Measurements from ENCODE around the gene HEXIM1. TPM values are rescaled to one million over a fixed set of nuclear protein-coding genes. Genes with fewer than 3 reads are reported as not detected.

The HEXIM1 gene
- total and polyA plus RNA-seq, 2 experiments from 2014 or later = 17.9 to 34.8 TPM

DNA sequence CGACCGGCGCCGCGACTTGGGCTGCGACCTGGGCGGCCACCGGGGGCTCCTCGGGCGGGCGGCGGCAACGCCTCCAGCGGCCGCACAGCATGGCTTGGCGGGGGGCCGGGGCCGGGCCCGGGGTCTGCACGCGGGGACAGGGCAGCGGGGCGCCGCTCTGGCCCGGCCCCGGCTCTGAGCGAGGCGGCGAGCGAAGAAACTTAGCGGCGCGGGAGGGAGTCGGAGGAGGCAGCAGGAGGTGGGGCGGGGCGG, 16.0 kb upstream of the HEXIM1 start, which contains the start of gene PLCD3:
Gene PLCD3 (minus strand): TSS at position 196 of the 252 bp plus-strand sequence. CDS start 105 bp downstream, at position 91.
- peak within 1 kb of the TSS; percentile 65 for H3K4me3 ChIP-seq
- peaks cover 18% of the 10 kb centered on the region for H3K4me1 ChIP-seq (ENCODE audit: low read depth)
- H3K27me3 ChIP-seq = no peaks in the 10 kb centered on the region
- TF ChIP-seq, protein P1, sequence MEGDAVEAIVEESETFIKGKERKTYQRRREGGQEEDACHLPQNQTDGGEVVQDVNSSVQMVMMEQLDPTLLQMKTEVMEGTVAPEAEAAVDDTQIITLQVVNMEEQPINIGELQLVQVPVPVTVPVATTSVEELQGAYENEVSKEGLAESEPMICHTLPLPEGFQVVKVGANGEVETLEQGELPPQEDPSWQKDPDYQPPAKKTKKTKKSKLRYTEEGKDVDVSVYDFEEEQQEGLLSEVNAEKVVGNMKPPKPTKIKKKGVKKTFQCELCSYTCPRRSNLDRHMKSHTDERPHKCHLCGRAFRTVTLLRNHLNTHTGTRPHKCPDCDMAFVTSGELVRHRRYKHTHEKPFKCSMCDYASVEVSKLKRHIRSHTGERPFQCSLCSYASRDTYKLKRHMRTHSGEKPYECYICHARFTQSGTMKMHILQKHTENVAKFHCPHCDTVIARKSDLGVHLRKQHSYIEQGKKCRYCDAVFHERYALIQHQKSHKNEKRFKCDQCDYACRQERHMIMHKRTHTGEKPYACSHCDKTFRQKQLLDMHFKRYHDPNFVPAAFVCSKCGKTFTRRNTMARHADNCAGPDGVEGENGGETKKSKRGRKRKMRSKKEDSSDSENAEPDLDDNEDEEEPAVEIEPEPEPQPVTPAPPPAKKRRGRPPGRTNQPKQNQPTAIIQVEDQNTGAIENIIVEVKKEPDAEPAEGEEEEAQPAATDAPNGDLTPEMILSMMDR (IDR thresholded peaks at IDR 0.05; ENCODE audit: low read depth, low read length) = no peak
- no peaks in the 10 kb centered on the region for H3K36me3 ChIP-seq
- DNase-seq (ENCODE audit: low read depth in 1 of 2, low spot score in 1 of 2) = no peak
- H3K27ac ChIP-seq = peak within 1 kb of the TSS; percentile 91
- H3K9me3 ChIP-seq (ENCODE audit: low read depth) = no peaks in the 10 kb centered on the region

DNA sequence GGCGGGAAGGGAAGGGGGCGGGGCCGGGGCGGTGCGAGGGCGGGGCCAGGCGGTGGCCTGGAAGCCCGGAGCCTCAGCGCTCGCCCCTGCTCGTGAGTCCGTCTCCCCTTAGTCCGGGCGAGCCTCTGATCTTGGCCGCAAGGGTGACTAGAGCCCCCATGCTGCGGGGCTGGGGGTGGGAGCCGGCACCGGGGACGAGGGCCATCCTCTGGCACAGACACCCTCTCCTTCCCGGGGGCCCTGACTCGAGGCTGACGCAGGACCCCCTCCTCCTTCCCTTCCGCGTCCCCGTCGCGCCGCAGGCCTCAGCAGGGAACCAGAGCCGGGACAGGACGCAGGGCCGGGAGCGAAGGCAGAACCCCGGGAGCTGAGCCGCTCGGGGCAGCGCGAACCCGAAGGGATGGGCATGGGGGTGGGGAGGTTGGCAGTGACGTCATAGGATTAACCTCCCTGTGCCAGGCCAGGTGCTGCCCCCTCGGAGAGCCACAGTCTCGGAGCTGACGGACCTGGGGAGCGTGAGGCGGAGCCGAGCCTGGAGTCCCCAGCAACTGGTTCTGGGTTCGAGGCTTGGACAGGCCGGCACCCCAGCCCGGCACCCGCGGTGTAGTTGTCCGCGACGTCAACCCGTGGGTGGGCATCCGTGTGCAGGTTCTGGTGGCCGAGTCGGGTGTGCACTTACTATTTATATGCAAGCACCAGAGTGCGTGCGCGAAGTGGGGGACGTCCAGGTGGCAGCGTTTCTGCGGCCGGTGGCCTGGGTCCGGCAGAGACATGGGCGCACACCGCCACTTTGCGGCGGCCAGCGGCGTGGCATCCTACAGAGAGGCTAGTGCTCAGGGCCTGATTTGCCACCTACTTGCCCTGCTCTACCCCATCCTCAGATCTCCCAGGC, 15.5 kb upstream of the HEXIM1 start:
- peak; percentile 86 to 91 for DNase-seq (ENCODE audit: low read depth in 1 of 2, low spot score in 1 of 2)
- TF ChIP-seq, protein P1 (IDR thresholded peaks at IDR 0.05; ENCODE audit: low read depth, low read length) = peak; percentile 82
- peak overlapping the region; percentile 91 for H3K27ac ChIP-seq
- H3K4me3 ChIP-seq = peak overlapping the region; percentile 65
- no peaks in the 10 kb centered on the region for H3K27me3 ChIP-seq
- peaks cover 12% of the 10 kb centered on the region for H3K4me1 ChIP-seq (ENCODE audit: low read depth)
- no peaks in the 10 kb centered on the region for H3K9me3 ChIP-seq (ENCODE audit: low read depth)
- H3K36me3 ChIP-seq = no peaks in the 10 kb centered on the region

DNA sequence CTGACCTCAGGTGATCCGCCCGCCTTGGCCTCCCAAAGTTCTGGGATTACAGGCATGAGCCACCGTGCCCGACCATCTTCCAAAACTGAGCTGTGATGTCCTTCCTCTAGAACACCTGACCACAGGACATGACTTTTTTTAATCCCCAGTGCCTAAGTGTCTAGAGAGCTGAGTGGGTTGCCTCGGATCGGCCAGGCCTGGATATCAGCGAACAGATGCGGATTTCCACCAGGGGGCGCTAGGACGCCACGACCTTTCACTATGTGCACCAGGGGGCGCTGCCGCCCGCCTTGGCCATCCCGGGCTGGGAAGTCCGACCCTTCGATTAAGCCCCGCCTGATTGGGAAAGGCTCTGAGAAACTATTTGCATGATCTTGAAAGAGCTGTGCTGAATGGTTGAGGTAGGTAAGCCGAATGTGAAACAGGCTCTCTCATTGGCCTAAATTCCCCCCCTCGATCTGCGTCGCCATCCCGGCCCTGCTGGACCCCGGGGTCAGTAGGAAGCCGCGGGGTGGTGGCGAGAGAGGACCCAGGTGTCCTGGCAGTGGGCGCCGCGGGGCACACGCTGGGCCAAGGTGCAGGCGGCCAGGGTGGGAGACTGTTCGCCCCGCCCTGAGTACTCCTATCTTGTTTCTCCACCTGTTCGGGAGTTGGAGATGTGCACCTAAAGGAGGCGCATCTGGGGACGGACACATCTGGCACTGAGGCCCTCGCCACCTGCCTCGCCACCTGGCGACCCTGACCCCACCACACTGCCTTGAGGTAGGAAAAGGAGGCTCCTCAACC, 12.9 kb upstream of the HEXIM1 start, which contains the start of gene ACBD4:
Gene ACBD4 (plus strand): TSS at position 496 of the 786 bp plus-strand sequence. CDS start 458 bp downstream, outside the sequence.
- TF ChIP-seq, protein P1 (IDR thresholded peaks at IDR 0.05; ENCODE audit: low read depth, low read length) = peak; percentile 100
- H3K9me3 ChIP-seq (ENCODE audit: low read depth) = no peaks in the 10 kb centered on the region
- no peaks in the 10 kb centered on the region for H3K36me3 ChIP-seq
- peaks cover 8% of the 10 kb centered on the region for H3K4me1 ChIP-seq (ENCODE audit: low read depth)
- peak within 1 kb of the TSS; percentile 23 for H3K4me3 ChIP-seq
- DNase-seq (ENCODE audit: low read depth in 1 of 2, low spot score in 1 of 2) = peak; percentile 98
- H3K27ac ChIP-seq = no peak within 1 kb of the TSS
- no peaks in the 10 kb centered on the region for H3K27me3 ChIP-seq

DNA sequence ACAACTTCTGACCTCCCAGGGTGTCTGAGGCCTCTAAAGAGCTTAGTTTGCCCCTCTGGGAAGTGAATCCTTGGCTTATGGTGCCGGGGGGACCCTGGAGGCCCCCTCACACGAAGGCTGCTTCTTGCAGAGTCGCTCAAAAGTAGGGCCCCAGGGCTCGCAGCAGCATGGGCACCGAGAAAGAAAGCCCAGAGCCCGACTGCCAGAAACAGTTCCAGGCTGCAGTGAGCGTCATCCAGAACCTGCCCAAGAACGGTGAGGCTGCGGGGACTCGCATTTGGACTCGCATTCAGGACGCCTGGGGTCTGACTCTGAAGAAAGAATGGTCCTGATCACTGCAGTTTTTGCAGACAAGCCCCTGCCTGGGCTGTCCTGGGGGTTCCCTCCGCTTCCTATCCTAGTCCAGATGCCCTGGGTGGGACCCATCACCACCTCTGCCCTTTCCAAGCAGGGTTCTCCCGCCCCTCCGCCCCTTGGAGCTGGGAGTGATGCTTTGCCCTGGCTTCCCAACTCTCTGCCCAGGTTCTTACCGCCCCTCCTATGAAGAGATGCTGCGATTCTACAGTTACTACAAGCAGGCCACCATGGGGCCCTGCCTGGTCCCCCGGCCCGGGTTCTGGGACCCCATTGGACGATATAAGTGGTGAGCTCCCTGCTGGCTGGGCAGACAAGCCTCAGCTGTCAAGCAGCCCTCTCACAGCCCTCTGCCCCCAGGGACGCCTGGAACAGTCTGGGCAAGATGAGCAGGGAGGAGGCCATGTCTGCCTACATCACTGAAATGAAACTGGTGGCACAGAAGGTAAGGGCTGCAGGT, 12.1 kb upstream of the HEXIM1 start:
- Histone ChIP-seq H3K4me1 (ENCODE audit: low read depth) (peaks cover 8% of the 10 kb centered on the region), H3K9me3 (ENCODE audit: low read depth) (no peaks in the 10 kb centered on the region), H3K27ac (no peak overlapping the region), H3K4me3 (peak overlapping the region; percentile 23), H3K27me3 (no peaks in the 10 kb centered on the region), H3K36me3 (no peaks in the 10 kb centered on the region)
- DNase-seq (ENCODE audit: low read depth in 1 of 2, low spot score in 1 of 2) = no peak
- TF ChIP-seq, protein P1 (IDR thresholded peaks at IDR 0.05; ENCODE audit: low read depth, low read length) = no peak

All from cardiac muscle cell (in vitro differentiated cells and primary cell).